IMR-90 (cell line): Measurements from ENCODE around the gene CACNA1G. TPM values are rescaled to one million over a fixed set of nuclear protein-coding genes. Genes with fewer than 3 reads are reported as not detected.

Experiments used
- ATAC-seq: fragments of 200-7000 bp; cut with Tn5 transposase; 2 replicates; pipeline ENCODE4 v1.9.1; 2020; ENCODE audit warnings: low read depth, mild to moderate bottlenecking, moderate library complexity
- BruUV-seq: library from RNA; stranded (reverse); fragments of 400-500 nt; replicated peaks from 2 replicates; lab custom pipeline; 2021; lab: Mats Ljungman, UMichigan
- CTCF ChIA-PET: fragments of 300-600 bp; formaldehyde crosslinking; extraction: SDS; loops from one replicate; lab custom pipeline; 2021; ENCODE audit warnings: antibody characterized with exemption; lab: Yijun Ruan, JAX
- POLR2A ChIA-PET: fragments of 300-600 bp; sonication (Branson Sonifier 250); formaldehyde crosslinking; loops from one replicate; lab custom pipeline; 2022; ENCODE audit warnings: antibody characterized with exemption; ENCODE audit not compliant: unreplicated experiment; lab: Charles Lee
- DNase-seq: peaks from one replicate; pipeline ENCODE4 v3.0.0; 2013
- H2AFZ ChIP-seq: replicated peaks from 2 replicates; pipeline ENCODE3; 2013; ENCODE audit warnings: low read length, mild to moderate bottlenecking; ENCODE audit not compliant: poor library complexity
- H2AK5ac ChIP-seq: 2 replicates; pipeline ENCODE4 v1.6.1; 2013; ENCODE audit warnings: low read depth, low read length, inconsistent platforms
- H2AK9ac ChIP-seq: replicated peaks from 2 replicates; pipeline ENCODE3; 2013; ENCODE audit warnings: mild to moderate bottlenecking, low read depth, low read length, moderate library complexity; ENCODE audit not compliant: poor library complexity
- H2BK120ac ChIP-seq: 2 replicates; pipeline ENCODE4 v1.6.1; 2013; ENCODE audit warnings: low read depth, low read length, inconsistent platforms
- H2BK15ac ChIP-seq: 3 replicates; pipeline ENCODE4 v1.6.1; 2013; ENCODE audit warnings: low read depth, low read length, inconsistent platforms
- H2BK20ac ChIP-seq: 2 replicates; pipeline ENCODE4 v1.6.1; 2013; ENCODE audit warnings: low read depth, mild to moderate bottlenecking, inconsistent platforms, low read length, moderate library complexity
- H2BK5ac ChIP-seq: 2 replicates; pipeline ENCODE4 v1.6.1; 2013; ENCODE audit warnings: mild to moderate bottlenecking, low read depth, low read length, inconsistent platforms; ENCODE audit not compliant: poor library complexity, severe bottlenecking
- H3K14ac ChIP-seq: replicated peaks from 2 replicates; pipeline ENCODE4 v1.6.1; 2013; ENCODE audit warnings: low read depth, low read length, inconsistent platforms
- H3K18ac ChIP-seq: 2 replicates; pipeline ENCODE4 v1.6.1; 2013; ENCODE audit warnings: low read depth, low read length, control low read depth
- H3K23ac ChIP-seq: 2 replicates; pipeline ENCODE4 v1.6.1; 2013; ENCODE audit warnings: low read depth, low read length, inconsistent platforms
- H3K27ac ChIP-seq: 2 replicates; pipeline ENCODE4 v1.5.1; 2013; ENCODE audit warnings: mild to moderate bottlenecking, control low read depth, low read length; ENCODE audit not compliant: insufficient read depth
- H3K27me3 ChIP-seq: 2 replicates; pipeline ENCODE4 v1.6.1; 2013; ENCODE audit warnings: low read length; ENCODE audit not compliant: control insufficient read depth, insufficient read depth
- H3K36me3 ChIP-seq: 2 replicates; pipeline ENCODE4 v1.6.1; 2013; ENCODE audit warnings: low read length, mixed read lengths; ENCODE audit not compliant: control insufficient read depth, insufficient read depth
- H3K4ac ChIP-seq: 2 replicates; pipeline ENCODE4 v1.6.1; 2013; ENCODE audit warnings: low read depth, low read length, inconsistent platforms
- H3K4me1 ChIP-seq: 2 replicates; pipeline ENCODE4 v1.6.1; 2013; ENCODE audit warnings: low read length, mixed read lengths; ENCODE audit not compliant: control insufficient read depth, insufficient read depth
- H3K4me2 ChIP-seq: 2 replicates; pipeline ENCODE4 v1.6.1; 2013; ENCODE audit warnings: low read depth, mild to moderate bottlenecking, control low read depth, low read length, moderate library complexity
- H3K4me3 ChIP-seq: 2 replicates; pipeline ENCODE4 v1.5.1; 2013; ENCODE audit warnings: low read depth, mild to moderate bottlenecking, control low read depth, low read length, moderate library complexity; ENCODE audit not compliant: insufficient read depth
- H3K56ac ChIP-seq: 2 replicates; pipeline ENCODE4 v1.6.1; 2013; ENCODE audit warnings: low read length, inconsistent platforms; ENCODE audit not compliant: insufficient read depth; ENCODE audit errors: extremely low read depth
- H3K79me1 ChIP-seq, 2 experiments: 2 replicates each; pipeline ENCODE4 v1.6.1; 2013; ENCODE audit warnings: low read length in 2 of 2, inconsistent platforms in 1 of 2, low read depth in 1 of 2
- H3K9ac ChIP-seq: 2 replicates; pipeline ENCODE4 v1.6.1; 2013; ENCODE audit warnings: low read depth, low read length, control low read depth
- H3K9me1 ChIP-seq: 2 replicates; pipeline ENCODE4 v1.6.1; 2013; ENCODE audit warnings: low read length, inconsistent platforms; ENCODE audit not compliant: insufficient read depth
- H3K9me3 ChIP-seq: 2 replicates; pipeline ENCODE4 v1.6.1; 2013; ENCODE audit warnings: low read length; ENCODE audit not compliant: control insufficient read depth, insufficient read depth
- H4K20me1 ChIP-seq: 2 replicates; pipeline ENCODE4 v1.6.1; 2013; ENCODE audit warnings: low read length, inconsistent platforms; ENCODE audit not compliant: insufficient read depth
- H4K5ac ChIP-seq: 2 replicates; pipeline ENCODE4 v1.6.1; 2013; ENCODE audit warnings: mild to moderate bottlenecking, low read depth, low read length, control low read depth
- H4K8ac ChIP-seq, 2 experiments: 2 replicates each; pipeline ENCODE4 v1.6.1; 2013; ENCODE audit warnings: low read depth in 2 of 2, low read length in 2 of 2, control low read depth in 1 of 2, inconsistent platforms in 1 of 2
- H4K91ac ChIP-seq: 2 replicates; pipeline ENCODE4 v1.6.1; 2013; ENCODE audit warnings: low read depth, low read length, inconsistent platforms; ENCODE audit not compliant: insufficient read depth
- CHD1 ChIP-seq: IDR thresholded peaks from 2 replicates; pipeline ENCODE4 v1.6.1; 2012; ENCODE audit warnings: low read depth, low read length, improper control_type of control experiment
- CTCF ChIP-seq: conservative IDR thresholded peaks from 2 replicates; pipeline ENCODE4 v1.5.1; 2012; ENCODE audit warnings: mild to moderate bottlenecking, low read depth, low read length, improper control_type of control experiment
- MXI1 ChIP-seq: IDR thresholded peaks from 2 replicates; pipeline ENCODE4 v1.6.1; 2012; ENCODE audit warnings: low read depth, mild to moderate bottlenecking, low read length, moderate library complexity, borderline replicate concordance
- NFE2L2 ChIP-seq: fragments of 150-350 bp; IDR thresholded peaks from 2 replicates; pipeline ENCODE4 v1.6.1; 2016; ENCODE audit warnings: low read depth, mild to moderate bottlenecking, low read length
- POLR2A ChIP-seq: IDR thresholded peaks from 2 replicates; pipeline ENCODE4 v1.6.1; 2012; ENCODE audit warnings: mild to moderate bottlenecking, low read depth, low read length
- RAD21 ChIP-seq: IDR thresholded peaks from 2 replicates; pipeline ENCODE4 v1.6.1; 2012; ENCODE audit warnings: low read length, improper control_type of control experiment
- RCOR1 ChIP-seq: IDR thresholded peaks from 2 replicates; pipeline ENCODE4 v1.6.1; 2012; ENCODE audit warnings: mild to moderate bottlenecking, low read length, improper control_type of control experiment; ENCODE audit not compliant: insufficient replicate concordance
- SMC3 ChIP-seq: fragments of 150-350 bp; IDR thresholded peaks from 2 replicates; pipeline ENCODE4 v1.6.1; 2016; ENCODE audit warnings: low read depth, mild to moderate bottlenecking, antibody characterized with exemption, low read length, moderate library complexity
- WGBS, 2 experiments: methylation state at CpG; one replicate each; pipeline versions ENCODE4 v1.1.5 to v1.1.7; 2013; ENCODE audit warnings: missing lambda C conversion rate in 2 of 2; ENCODE audit not compliant: insufficient read length in 1 of 2; ENCODE audit errors: extremely low coverage in 2 of 2; 5-methylcytosine and 5-hydroxymethylcytosine counted together
- dilution Hi-C: fragments of 300-500 bp; cut with HindIII; formaldehyde crosslinking; loops from one replicate; pipeline ENCODE4 v1.14.3; 2018; ENCODE audit warnings: low sequenced_read_pairs; ENCODE audit not compliant: unreplicated experiment
- in situ Hi-C: fragments of 300-500 bp; cut with MboI; formaldehyde crosslinking; loops from 3 replicates; pipeline ENCODE4 v1.14.3; 2019; ENCODE audit warnings: low sequenced_read_pairs, inconsistent platforms, mixed read lengths
- intact Hi-C: fragments of 100-400 bp; cut with micrococcal nuclease; formaldehyde crosslinking; loops from 2 replicates; pipeline ENCODE4 v1.10.0; 2022
- polyA plus RNA-seq, 3 experiments: library from polyadenylated mRNA; depleted of rRNA; stranded (reverse); fragments of >200 nt; gene quantifications; 2 replicates each; pipeline ENCODE4 v1.2.3, GENCODE V29; 2012; ENCODE audit warnings: low replicate concordance in 1 of 3
- total RNA-seq: library from RNA; depleted of rRNA; stranded (reverse); fragments of >200 nt; gene quantifications from 2 replicates; pipeline ENCODE4 v1.2.3, GENCODE V29; 2012

CACNA1G gene
- total and polyA plus RNA-seq, 2 of the 4 experiments (the other 2 are of a cell fraction): under 0.01 to 0.03 TPM

- H3K4me2 ChIP-seq: no peak overlapping the region
- H3K27me3 ChIP-seq: peaks cover 29% of the 10 kb centered on the region; the same call in 1 of the 2 replicates
- no peaks in the 10 kb centered on the region for H3K36me3 ChIP-seq
- no peaks in the 10 kb centered on the region for H3K4me1 ChIP-seq
- no peak for TF ChIP-seq SMC3
- no peak for TF ChIP-seq MXI1
- TF ChIP-seq CHD1: no peak
- TF ChIP-seq RCOR1: no peak
- no peak for TF ChIP-seq NFE2L2
- TF ChIP-seq CTCF: no peak
- no peak for TF ChIP-seq RAD21
- no peak for TF ChIP-seq POLR2A
- no peak overlapping the region for H2AK5ac ChIP-seq
- BruUV-seq: no TSS peak
- no peaks in the 10 kb centered on the region for H3K79me1 ChIP-seq
- no peaks in the 10 kb centered on the region for H4K20me1 ChIP-seq
- dilution Hi-C loops (no loop called here), in situ Hi-C loops (no loop called here), intact Hi-C loops (no loop called here)
- no peak for ATAC-seq
- no peak overlapping the region for H2BK20ac ChIP-seq
- no peak overlapping the region for H4K91ac ChIP-seq
- H3K23ac ChIP-seq: no peak overlapping the region
- no peaks in the 10 kb centered on the region for H3K9me3 ChIP-seq
- POLR2A ChIA-PET: no interaction called here
- H2AK9ac ChIP-seq: no peak overlapping the region
- H3K4me3 ChIP-seq: no peak overlapping the region
- H3K18ac ChIP-seq: no peak overlapping the region
- H3K9me1 ChIP-seq: 0 out of 2 replicates have a peak, but pooled peaks cover under 1% of the 10 kb centered on the region
- no peak overlapping the region for H3K56ac ChIP-seq
- no peak overlapping the region for H2BK15ac ChIP-seq
- H3K27ac ChIP-seq: no peak overlapping the region
- no peak overlapping the region for H2BK5ac ChIP-seq
- no peak overlapping the region for H4K5ac ChIP-seq
- H3K4ac ChIP-seq: no peak overlapping the region
- DNase-seq: no peak
- no peak overlapping the region for H2BK120ac ChIP-seq
- H3K9ac ChIP-seq: no peak overlapping the region
- peak overlapping the region; percentile 37 for H2AFZ ChIP-seq
- WGBS, 2 experiments: 73% methylated on average over 11 of the region's 21 CpGs; no CpG with 5 or more reads in 1 of the 2 experiments
- CTCF ChIA-PET: no interaction called here
- no peak overlapping the region for H4K8ac ChIP-seq
- no peak overlapping the region for H3K14ac ChIP-seq
These were observed 34.4 kb downstream of the CACNA1G start for GRCh38 chr17:50594892-50595291.
